GM18861 (cell line): ENCODE measurements around the gene FUT1.
A peak's percentile ranks its signal among the peaks of the same experiment; 100 is the strongest.

Experiments used
- ATAC-seq: cut with Tn5 transposase; IDR thresholded peaks from one replicate; pipeline ENCODE4 v1.9.1; 2021; ENCODE audit not compliant: unreplicated experiment

The FUT1 gene

DNA sequence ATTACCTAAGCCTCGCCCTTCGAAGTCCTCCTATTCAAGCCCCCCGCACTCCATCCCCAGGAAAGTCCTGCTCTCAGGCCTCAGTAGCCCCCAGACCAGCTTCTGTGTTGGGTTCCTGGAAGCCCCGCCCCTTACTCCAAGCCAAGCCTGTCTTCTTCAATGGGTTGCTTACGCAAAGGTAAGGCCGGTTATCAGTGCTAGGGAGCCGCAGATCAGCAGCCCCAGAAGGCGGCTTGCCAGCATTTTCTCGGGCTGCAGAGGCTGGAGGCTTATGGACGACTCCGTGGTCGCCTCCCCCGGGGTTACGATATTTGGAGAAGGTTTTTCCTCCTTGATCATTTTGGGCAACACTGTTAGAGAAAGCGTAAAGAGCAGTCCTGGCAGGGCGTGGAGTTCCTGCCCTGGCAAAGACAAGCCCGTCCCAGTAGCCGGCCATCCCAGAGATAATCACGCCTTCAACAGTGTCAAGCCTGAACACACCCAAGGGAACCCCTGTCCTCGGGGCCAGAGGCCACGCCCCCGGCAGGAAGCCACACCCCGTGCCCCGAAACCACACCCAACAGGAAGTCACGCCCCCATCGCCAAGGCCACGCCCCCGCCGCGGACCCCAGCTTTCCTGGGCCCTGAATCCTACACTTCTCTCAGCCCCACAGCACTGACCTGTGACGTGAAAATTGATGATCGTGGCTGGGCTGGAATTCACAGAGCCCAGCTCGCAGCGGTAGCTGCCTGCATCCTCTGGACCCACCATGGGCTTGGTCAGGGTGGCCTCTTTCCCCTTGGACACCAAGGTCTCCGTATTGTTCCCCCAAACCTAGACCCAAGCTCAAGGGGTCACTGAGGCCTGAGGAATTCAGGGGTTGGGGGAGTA, 11.1 kb downstream of the FUT1 start:
- ATAC-seq = no peak

DNA sequence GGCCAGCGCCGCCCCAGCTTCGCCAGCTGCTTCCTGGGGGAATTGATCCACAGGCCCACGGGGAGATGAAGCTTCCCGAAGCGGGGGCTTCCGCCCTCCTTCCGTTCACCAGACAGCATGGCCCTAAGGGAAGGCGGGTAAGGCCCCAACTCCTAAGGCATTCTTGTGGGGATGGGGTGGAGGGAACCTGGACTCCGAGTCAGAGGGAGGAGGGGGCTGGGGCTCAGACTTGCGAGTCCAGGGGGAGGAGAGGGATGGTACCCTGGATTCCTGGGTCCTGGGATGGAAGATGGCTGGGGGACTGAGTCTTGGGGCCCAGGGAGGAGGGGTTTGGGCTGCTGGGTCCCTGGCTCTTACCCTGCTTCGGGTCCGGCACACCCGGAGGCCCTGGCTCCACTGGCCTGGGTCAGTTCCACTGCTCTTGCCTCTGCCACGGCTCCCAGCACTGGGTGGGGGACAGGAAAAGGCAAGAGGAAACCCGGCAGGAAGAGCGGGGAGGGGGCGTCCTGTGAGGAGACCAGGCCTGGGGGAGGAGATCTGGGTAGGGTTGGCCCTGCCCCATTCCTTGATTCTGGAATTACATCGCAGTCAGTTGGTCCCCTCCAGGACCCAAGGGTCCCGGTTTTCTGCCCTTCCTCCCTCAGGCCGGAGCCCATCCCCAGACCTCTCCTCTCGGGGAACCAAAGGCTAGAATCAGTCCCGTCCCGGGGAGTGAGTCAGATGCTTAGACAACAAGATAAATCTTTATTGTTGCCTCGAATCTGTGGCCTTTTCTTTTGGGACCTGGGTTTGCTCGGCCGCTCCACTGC, 12.1 kb downstream of the FUT1 start, which contains the start of gene RASIP1:
RASIP1 (minus strand) TSS at position 447 of the 809 bp plus-strand sequence; CDS start at position 119, 328 bp downstream.
- ATAC-seq = no peak

DNA sequence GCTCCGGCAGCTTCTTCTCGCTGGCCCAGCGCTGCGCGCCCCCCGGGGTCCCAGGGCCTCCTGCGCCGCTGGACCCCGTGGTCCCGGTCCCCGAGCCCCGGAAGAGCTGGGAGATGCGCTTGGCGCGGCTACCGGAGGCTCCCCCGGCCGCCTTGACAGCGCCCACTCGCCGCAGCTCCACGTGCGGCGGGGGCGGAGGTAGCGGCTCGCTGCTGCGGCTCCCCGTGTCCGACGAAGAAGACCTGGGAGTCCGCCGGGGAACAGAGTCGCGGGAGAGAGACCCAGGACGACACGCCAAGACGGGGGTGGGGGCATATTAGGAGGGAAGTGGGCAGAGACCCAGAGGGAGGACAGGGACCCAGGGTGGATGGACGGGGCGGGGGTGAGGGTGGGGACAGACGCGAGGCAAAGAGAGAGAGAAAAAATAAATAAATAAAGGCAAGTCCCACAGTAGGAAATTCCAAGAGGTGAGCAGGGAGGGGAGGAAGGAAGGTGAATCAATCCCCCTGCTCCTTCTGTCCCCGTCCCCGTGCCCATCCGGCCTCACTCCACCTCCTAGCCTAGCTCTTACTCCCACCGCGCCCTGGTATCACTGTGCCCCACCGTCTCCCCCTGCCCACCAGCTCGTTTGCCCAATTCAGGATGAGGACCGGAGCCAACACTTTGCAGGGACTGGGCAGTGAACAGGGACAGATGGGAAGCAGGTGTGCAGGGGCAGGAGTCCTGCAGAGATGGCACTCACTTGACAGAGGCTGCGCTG, 12.9 kb downstream of the FUT1 start:
- ATAC-seq = no peak

DNA sequence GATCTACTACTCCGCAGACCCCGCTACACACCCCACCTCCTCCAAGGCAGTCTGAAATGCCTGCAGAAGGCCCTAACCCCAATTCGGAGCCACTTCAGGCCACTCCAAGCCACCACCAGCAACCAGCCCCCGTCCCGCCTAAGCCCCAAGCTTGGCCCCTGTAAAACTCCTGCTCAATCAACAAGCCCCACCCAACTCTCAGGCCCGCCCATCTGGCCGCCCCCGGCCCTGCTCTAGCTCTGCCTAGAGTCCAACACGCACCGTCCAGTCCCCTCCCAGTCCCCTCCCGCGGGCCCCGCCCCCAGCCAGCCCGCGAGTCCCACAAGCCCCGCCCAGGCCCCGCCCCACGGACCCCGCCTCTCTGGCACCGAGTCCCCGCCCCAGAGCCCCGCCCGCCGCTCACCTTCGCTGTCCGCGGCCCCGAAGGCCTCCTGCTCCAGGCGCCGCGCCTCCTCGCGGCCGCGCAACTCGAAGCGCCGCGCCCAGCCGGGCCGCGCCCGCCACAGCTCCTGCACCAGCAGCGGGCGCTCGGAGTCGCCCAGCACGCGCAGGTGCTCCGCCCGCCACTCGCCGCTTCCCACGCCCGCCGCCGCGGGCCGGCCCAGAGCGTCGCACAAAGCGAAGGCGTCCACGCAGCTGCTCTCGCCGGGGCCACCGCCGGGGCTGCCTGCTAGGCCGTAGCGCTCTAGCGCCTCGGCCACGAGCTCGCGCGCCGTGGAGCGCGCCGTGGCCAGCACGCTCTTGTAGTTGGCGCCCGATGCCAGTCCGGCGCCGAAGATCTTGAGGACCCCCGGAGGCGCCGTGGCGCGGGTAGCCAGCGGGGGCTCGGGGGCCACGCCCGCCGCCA, 13.7 kb downstream of the FUT1 start:
- no peak for ATAC-seq

DNA sequence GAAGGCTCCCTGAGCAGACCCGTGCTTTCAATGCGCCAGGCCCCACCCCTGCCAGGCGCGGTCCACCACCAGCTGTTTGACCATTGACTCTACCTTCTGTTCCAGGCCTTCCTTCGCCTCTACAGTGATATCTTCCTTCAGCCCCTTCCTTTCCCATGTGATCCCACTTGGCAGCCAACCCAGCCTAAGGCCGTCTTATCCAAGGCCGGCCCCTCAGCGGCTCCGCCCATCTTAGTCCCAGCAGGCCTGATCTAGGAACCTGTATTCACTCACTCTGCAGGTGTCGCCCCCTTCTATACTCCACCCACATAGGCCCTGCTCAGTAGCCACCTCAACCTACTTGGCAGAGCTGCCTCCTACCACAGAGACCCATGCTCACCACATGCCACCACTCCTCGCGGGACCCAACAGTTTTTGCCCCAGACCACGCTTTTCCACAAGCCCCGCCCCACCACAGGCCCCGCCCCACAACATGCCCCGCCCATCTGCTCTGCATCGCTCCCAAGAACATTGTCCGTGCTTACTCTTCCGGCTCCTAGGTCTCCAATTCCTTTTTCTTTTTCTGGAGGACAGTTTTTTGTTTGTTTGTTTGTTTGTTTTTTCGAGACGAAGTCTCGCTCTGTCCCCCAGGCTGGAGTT, 15.0 kb downstream of the FUT1 start:
- no peak for ATAC-seq

DNA sequence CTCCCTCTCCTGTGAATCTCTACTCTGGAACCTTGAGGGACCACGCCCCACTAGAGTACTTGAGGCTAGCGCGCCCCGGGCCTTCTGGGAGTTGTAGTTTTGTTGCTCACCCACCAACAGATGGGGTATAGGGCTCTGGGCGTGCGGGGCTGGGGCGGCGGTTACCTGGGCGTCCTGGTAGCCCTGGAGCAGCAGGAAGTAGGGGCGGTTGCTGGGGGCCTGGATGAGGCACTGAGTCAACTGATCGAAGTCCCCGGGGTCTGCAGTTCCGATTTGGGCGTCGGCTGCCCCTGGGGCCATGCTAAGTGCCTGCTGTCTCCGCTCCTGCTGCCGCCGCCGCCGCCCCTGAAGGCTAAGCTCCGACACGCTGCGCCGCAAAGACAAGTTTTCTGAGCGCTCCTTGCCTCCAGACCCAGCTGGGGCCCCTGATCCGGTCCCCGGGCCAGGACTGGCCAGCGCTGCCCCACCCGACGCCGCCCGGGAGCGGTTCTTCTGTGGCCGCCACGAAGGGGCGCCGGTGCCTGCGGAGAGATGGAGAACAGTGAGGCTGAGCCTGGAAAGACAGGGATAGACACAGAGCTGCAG, 17.3 kb downstream of the FUT1 start:
- no peak for ATAC-seq

DNA sequence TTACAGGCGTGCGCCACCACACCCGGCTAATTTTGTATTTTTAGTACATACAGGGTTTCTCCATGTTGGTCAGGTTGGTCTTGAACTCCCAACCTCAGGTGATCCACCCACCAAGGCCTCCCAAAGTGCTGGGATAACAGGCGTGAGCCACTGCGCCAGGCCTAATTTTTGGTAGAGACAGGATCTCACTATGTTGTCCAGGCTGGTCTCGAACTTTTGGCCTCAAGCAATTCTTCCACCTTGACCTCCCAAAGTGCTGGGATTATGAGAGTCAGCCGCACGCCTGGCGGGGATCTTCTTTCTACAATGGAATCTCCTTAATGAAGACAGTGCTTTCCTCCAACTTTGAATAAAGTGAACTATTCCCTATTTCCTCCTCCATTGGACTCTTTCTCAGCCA, 17.8 kb downstream of the FUT1 start:
- ATAC-seq = no peak

DNA sequence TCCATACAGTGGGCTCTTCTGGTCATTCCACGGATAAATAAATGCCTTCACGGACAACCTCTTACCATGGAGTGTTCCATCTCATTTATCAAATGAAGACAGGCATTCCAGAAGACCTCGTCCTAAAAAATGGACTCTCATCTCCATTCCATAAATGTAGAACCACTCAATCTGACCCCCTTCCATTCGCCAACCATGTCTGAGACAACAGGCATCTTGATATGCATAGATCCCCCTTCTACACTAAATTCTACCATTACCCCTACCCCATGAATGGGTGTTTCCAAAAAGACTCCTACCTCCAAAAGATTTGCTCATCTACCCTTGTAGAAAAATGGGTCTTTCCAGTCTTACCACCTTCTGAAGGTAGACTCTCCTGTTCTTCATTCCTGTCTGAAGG, 21.0 kb downstream of the FUT1 start:
- ATAC-seq = no peak

DNA sequence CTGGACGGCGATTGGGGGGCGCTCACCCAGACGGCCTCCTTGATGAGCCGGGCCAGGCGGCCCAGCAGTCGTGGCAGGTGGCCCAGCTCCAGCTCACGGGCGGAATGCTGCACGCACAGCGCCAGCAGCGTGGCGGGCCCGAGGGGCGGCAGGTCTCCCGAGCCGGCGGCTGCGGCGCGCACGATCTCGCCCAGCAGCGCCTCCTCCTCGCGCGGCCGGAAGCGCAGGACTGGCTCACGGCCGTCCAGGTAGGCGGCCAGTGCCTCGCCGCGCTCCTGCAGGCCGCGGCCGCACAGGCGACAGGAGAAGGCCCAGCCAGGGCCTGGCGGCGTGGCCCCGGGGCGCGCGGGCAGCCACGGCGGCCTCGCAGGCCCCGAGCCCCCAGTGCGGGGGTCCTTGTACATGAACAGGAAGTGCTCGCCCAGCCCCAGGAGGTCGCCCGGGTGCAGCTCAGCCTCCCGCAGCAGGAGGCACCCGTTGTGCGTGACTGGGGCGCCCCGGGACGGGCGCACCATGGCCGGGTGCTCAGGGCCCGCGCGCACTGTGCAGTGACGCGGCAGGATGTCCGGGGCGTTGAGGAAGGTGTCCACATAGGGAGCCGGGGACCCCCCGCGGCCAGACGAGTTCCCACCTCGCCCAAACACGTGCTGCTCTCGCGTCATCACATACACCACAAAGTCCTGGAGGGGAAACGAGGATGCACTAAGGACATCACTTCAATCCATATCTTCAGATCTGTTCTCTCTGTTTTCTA, 23.4 kb downstream of the FUT1 start:
- ATAC-seq = no peak

DNA sequence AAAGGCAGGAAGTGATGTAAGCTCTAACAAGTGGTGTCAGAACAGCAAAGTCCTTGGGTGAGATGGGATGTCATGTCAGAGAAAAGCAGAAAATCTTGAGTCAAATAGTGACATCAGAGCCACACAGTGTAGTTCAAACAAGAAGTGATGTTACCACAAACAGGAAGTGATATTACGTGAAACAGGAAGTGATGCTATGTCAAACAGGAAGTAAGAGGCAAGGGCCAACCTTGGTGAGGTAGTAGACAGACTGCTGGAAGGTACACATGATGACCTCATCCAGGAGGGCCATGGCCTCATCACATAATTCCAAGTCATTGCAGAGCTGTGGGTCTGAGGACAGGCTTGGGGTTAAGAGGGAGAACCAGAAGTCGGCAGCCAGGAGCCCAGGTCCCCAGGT, 25.9 kb downstream of the FUT1 start:
- ATAC-seq = no peak

DNA sequence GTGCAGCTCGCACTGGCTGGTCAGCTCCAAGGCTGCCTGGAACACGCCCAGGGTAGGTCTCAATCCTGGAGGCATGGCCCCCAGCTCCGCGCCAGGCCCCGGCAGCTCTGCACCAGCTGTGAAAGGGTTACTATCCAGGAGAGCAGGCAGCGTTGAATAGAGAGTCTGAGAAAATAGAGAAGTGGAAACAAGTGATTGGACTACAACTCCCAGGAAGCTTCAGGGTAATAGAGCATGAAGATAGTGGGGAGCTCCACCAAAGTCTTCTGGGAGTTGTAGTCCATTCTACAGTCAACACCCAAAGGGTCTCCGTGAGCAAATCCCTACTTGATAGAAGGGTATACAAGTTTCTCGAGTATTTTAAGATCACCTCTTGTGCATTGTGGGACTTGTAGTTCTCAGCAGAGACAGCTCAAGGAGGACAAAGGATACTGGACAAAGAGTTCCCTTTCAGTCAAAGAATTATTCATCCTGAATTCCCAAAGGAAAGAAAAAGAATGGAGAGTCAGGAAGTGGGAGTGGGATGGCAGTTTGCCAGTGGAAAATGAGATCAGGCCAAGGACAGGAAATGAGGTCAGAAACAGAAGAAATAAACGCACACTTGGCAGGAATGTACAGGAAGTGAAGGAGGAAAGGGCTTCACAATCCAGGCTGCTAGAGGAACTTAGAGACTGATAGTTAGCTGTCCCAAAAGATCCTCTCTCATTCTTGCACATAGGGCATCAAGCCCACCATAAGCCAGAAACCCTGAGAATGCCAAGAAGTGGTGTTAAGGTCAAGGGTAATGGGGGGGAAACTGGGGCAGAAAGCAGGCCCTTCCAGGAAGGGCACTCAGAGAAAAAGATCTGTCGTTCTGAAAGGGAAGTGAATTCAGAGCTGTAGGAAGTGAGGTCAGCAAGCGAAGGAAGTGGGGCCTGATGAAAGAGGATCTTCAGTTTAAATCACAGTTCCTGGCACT, 27.4 kb downstream of the FUT1 start:
- ATAC-seq = no peak

DNA sequence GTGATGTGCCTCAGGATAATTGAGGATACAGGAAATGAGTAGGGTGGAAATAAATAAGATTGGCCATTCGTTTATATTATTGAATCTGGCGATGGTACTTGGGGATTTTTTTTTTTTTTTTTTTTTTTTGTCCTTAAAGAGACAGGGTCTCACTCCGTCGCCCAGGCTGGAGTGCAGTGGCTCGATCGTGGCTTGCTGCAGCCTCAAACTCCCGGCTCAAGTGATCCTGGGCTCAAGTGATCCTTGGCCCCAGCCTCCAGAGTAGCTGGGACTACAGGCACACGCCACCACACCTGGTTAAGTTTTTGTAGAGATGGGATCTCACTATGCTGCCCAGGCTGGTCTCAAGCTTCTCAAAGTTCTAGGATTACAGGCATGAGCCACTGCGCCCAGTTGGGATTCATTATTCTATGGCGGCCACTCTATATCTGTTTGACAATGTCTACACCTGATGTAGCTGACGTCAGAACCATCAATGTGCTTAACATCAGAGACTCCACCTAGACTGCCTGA, 30.2 kb downstream of the FUT1 start:
- no peak for ATAC-seq

DNA sequence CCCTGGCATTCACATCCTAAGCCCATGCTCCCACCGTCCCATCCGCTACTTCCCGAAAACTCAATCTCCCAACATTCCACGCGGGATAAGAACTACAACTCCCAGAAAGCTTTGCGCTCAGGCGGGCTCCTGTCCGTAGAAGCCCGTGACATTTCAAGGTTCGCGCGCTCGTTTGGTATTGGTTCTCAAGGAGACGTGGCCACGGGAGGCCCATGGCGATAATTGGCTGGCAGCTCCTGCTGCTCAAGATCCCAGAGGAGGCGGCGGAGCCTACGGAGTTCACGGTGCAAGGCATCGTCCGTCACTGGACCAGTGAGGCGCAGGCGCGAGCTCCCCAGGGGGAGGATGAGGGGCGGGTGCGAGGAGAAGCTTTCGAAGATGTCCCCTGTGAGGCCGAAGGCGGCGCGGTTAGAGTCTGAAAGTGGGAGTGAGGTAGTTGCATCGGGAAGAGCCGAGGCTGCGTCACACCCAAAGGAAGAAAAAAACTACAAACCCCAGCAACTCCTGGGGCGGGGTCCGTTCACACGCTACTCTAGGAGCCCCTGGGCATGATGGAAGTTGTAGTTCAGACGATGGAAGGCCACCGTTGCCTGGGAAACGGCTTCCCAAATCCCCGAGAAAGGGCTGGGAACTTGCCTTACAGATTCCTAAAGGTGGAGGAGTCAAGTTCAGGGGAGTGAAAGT, 31.7 kb downstream of the FUT1 start:
- peak; percentile 71 for ATAC-seq

DNA sequence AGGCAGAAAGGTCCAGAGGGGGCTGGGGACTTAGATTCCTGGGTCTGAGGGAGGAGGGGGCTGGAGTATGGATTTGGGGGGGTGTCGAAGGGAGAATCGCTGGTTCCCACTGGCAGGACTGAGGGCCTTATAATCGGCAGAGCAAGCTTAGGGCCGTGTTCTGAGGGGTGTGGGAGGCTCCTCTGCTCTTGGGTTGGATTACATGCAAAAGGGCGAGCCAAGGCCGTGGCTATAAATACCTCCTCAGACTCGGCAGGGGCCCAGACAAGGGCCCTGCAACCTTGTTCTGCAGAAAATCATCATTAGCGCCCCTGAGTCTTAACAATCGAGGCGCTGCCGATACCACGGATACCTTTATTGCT, 32.2 kb downstream of the FUT1 start:
- ATAC-seq = no peak

DNA sequence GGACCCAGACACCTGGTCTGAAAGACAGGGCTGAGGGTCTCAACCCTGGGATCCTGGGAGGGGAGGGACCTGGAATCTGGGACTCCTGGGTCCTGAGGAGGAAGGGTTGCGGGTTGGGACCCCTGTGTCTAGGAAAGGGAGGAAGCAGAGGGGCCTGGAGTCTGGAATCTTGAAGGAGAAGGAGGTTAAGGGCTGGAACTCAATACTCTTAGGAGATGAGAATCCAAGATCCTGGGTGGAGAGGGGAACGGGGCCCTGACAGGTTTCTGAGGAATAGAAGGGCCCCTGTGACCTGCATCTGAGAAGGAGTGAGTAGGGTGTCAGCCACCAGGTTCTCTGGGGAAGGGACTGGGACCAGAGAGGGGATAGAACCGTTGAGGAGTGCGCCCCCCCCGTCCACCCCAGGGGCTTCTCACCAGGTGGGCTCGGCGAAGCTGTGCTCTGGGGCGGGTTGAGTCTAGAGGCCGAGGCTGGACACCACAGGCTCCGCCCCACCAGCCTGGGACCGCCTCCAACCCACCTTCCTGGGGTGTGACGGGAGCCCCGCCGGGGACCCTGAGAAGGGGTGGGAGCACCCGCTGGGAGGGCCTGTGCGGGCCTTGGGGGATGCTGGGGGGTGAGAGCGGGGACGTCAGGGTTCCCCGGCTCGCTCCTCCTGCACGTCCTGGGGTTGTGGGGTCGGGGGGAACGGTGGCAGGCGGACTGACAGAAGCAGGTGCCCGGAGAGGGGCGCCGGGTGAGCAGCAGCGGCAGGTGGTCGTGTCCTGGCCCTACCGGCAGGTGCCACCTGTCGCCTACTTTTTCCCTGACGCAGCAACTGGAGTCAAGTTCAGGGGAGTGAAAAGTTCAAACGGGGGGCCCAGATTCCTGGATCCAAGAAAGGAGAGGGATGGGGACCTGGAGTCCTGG, 32.9 kb downstream of the FUT1 start, which contains the start of gene MAMSTR:
MAMSTR (minus strand) TSS at position 463 of the 909 bp plus-strand sequence. CDS start 694 bp downstream, outside the sequence.
- ATAC-seq = no peak

DNA sequence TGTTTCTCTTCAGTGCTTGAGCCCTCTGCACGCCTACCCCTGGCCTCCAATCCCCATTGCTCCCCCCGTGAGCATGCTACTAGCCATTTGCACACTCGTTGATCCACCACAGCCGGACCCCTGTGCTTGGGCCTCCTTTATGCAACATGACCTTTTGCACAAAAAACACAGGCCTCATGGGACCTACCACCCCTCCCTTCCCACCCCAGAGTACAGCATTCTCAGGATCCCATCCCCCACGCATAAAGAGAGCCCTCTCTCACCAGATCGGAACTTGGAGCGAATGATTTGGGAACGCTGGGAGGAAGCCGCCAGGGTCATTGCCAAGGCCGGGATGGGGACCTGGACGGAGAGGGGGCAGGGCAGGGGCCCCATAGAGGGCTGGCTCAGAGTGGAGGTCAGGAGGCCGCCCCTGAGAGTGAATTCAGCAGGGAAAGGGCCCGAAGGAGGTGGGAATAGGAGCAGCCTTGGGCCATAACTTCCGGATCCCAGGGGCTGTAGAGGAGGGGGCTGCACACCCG, 33.7 kb downstream of the FUT1 start:
- ATAC-seq = no peak
